ENCODE measurements around the gene HSF5. TPM values are rescaled to one million over a fixed set of nuclear protein-coding genes. Genes with fewer than 3 reads are reported as not detected.

HSF5 gene
- total RNA-seq, 4 donors from 2014 or later = 0.28 to 0.83 TPM; not detected in 2

DNA sequence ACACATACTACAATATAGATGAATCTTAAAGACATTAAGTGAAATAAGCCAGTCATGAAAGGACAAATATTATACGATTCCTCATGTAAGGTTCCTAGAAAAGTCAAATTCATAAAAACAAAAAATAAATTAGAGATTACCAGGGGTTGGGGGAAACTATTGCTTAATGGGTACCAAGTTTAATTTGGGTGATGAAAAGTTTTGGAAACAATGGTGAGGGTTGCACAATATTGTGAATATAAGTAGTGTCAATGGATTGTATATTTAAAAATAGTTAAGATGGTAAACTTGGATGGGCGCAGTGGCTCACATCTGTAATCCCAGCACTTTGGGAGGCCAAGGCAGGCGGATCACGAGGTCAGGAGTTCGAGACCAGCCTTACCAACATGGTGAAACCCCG lies 17.9 kb downstream of the HSF5 start:
- H3K36me3 ChIP-seq = no peaks in the 10 kb centered on the region
- TF ChIP-seq POLR2A (IDR thresholded peaks at IDR 0.05) = no peak
- TF ChIP-seq, protein P1, sequence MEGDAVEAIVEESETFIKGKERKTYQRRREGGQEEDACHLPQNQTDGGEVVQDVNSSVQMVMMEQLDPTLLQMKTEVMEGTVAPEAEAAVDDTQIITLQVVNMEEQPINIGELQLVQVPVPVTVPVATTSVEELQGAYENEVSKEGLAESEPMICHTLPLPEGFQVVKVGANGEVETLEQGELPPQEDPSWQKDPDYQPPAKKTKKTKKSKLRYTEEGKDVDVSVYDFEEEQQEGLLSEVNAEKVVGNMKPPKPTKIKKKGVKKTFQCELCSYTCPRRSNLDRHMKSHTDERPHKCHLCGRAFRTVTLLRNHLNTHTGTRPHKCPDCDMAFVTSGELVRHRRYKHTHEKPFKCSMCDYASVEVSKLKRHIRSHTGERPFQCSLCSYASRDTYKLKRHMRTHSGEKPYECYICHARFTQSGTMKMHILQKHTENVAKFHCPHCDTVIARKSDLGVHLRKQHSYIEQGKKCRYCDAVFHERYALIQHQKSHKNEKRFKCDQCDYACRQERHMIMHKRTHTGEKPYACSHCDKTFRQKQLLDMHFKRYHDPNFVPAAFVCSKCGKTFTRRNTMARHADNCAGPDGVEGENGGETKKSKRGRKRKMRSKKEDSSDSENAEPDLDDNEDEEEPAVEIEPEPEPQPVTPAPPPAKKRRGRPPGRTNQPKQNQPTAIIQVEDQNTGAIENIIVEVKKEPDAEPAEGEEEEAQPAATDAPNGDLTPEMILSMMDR (IDR thresholded peaks at IDR 0.05) = no peak
- H3K27me3 ChIP-seq = no peaks in the 10 kb centered on the region
- no peaks in the 10 kb centered on the region for H3K9me3 ChIP-seq
- H3K27ac ChIP-seq = no peak overlapping the region
- H3K4me1 ChIP-seq = no peaks in the 10 kb centered on the region
- no peak overlapping the region for H3K4me3 ChIP-seq
- no peak for DNase-seq

DNA sequence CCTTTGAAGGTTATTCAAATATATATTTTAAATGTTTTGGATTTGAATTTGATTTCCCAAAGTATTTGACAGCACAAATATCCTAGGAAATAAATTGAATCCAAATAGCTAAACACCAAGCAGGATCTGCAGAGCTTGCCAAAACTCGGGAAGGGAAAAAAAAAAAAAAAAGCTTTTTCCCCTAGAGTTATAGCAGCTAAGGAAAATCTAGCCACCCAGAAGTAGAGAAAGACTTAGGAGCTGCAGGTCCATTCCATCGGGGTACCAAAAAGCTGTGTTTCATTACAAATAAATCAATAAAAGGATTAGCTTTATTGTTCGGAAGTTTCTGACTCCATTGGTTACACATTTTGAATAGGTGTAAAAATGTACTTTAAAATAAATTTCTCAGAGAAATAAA lies 19.3 kb downstream of the HSF5 start:
- no peak for TF ChIP-seq POLR2A (IDR thresholded peaks at IDR 0.05)
- TF ChIP-seq, protein P1 (IDR thresholded peaks at IDR 0.05) = no peak
- H3K9me3 ChIP-seq = no peaks in the 10 kb centered on the region
- no peak overlapping the region for H3K4me3 ChIP-seq
- no peaks in the 10 kb centered on the region for H3K36me3 ChIP-seq
- H3K4me1 ChIP-seq = no peaks in the 10 kb centered on the region
- H3K27me3 ChIP-seq = no peaks in the 10 kb centered on the region
- H3K27ac ChIP-seq = no peak overlapping the region
- DNase-seq = no peak

GRCh38 chr17:58455491-58455890 lies 32.7 kb downstream of the HSF5 start:
- H3K4me3 ChIP-seq = no peak overlapping the region
- no peaks in the 10 kb centered on the region for H3K27me3 ChIP-seq
- H3K4me1 ChIP-seq = no peaks in the 10 kb centered on the region
- no peak for TF ChIP-seq POLR2A (IDR thresholded peaks at IDR 0.05)
- TF ChIP-seq, protein P1 (IDR thresholded peaks at IDR 0.05) = no peak
- no peaks in the 10 kb centered on the region for H3K9me3 ChIP-seq
- H3K36me3 ChIP-seq = no peaks in the 10 kb centered on the region
- no peak for DNase-seq
- H3K27ac ChIP-seq = no peak overlapping the region

- Histone ChIP-seq H3K27ac (no peak overlapping the region), H3K4me3 (no peak overlapping the region)
- TF ChIP-seq POLR2A (IDR thresholded peaks at IDR 0.05) = no peak
- TF ChIP-seq, protein P1 (IDR thresholded peaks at IDR 0.05) = no peak
These were observed 35.5 kb downstream of the HSF5 start for GRCh38 chr17:58452738-58453137.

DNA sequence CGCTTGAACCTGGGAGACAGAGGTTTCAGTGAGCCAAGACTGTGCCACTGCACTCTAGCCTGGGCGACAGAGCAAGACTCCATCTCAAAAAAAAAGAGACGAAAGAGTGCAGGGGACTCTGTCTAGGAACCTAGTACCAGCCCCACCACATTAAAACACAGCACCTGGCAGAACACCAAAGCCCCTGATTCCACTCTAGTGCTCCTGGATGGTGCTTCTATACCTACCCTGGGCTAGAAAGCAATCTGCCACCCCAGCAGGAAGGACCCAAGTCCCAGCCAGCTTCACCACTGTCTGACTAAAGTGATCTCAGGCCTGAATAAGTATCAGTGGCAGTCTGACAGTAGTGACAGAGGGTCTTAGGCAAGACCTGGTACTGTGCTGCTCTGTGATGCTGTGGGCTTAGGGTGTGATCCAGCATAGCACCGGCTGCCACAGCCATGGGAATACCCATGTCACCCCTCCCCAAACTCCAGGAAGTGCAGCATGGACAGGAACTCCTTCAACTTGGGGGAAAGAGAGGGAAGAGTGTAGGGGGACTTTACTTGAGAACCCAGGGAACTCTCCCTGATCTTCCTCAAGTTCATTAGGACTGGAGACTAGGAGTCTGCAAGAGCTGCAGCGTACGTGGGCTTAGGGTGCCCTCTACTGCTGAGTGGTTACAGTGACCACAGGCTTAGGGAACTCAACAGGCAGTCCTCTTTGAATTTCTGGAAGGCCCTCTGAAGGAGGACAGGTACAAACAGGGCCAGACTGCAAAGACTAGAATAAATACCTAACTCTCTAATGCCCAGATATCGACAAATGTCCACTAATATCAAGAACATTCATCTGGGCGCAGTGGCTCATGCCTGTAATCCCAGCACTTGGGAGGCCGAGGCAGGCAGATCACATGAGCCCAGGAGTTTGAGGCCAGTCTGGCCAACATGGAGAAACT lies 40.9 kb downstream of the HSF5 start:
- peak; percentile 57 to 87 (median 73) for DNase-seq
- Histone ChIP-seq H3K27me3 (no peaks in the 10 kb centered on the region), H3K27ac (no peak overlapping the region), H3K36me3 (no peaks in the 10 kb centered on the region), H3K4me1 (no peaks in the 10 kb centered on the region), H3K4me3 (no peak overlapping the region), H3K9me3 (no peaks in the 10 kb centered on the region)
- TF ChIP-seq, protein P1 (IDR thresholded peaks at IDR 0.05) = peak in 5 of 6 experiments; percentile 5 to 91 (median 85)
- no peak for TF ChIP-seq POLR2A (IDR thresholded peaks at IDR 0.05)

More at GRCh38 chr17:58452738-58453137, 35.5 kb downstream of the HSF5 start:
- Histone ChIP-seq H3K27me3 (no peaks in the 10 kb centered on the region), H3K36me3 (no peaks in the 10 kb centered on the region), H3K9me3 (no peaks in the 10 kb centered on the region), H3K4me1 (no peaks in the 10 kb centered on the region)
- DNase-seq = no peak

Data from Peyer's patch (tissue), 4 donors.